ENCODE measurements around the gene VPS4B.

VPS4B gene

GRCh38 chr18:63422087-63422863 lies at the start of gene VPS4B:
VPS4B (minus strand) TSS chr18:63422476; CDS start chr18:63422259, 217 bp downstream.
- peak; percentile 99 for DNase-seq (ENCODE audit: low read depth)
- peak within 1 kb of the TSS; percentile 81 for H3K4me3 ChIP-seq (ENCODE audit: low read length)
- no peak for TF ChIP-seq CTCF (conservative IDR thresholded peaks at IDR 0.05; ENCODE audit: low read length)

GRCh38 chr18:63470751-63471150 lies 48.5 kb upstream of the VPS4B start:
- no peak for TF ChIP-seq CTCF (conservative IDR thresholded peaks at IDR 0.05; ENCODE audit: low read length)
- DNase-seq (ENCODE audit: low read depth): no peak
- H3K4me3 ChIP-seq (ENCODE audit: low read length): no peak overlapping the region

- no peak overlapping the region for H3K4me3 ChIP-seq (ENCODE audit: low read length)
- TF ChIP-seq CTCF (conservative IDR thresholded peaks at IDR 0.05; ENCODE audit: low read length): no peak
- DNase-seq (ENCODE audit: low read depth): no peak
Measured at GRCh38 chr18:63468575-63468974, 46.3 kb upstream of the VPS4B start.

GRCh38 chr18:63467699-63468098 lies 45.4 kb upstream of the VPS4B start:
- H3K4me3 ChIP-seq (ENCODE audit: low read length): no peak overlapping the region
- no peak for DNase-seq (ENCODE audit: low read depth)
- TF ChIP-seq CTCF (conservative IDR thresholded peaks at IDR 0.05; ENCODE audit: low read length): no peak

- DNase-seq (ENCODE audit: low read depth): no peak
- no peak overlapping the region for H3K4me3 ChIP-seq (ENCODE audit: low read length)
- TF ChIP-seq CTCF (conservative IDR thresholded peaks at IDR 0.05; ENCODE audit: low read length): no peak
Measured at GRCh38 chr18:63465059-63465458, 42.8 kb upstream of the VPS4B start.

- DNase-seq (ENCODE audit: low read depth): no peak
- no peak for TF ChIP-seq CTCF (conservative IDR thresholded peaks at IDR 0.05; ENCODE audit: low read length)
- no peak overlapping the region for H3K4me3 ChIP-seq (ENCODE audit: low read length)
Measured at GRCh38 chr18:63464434-63464833, 42.2 kb upstream of the VPS4B start.

- no peak for DNase-seq (ENCODE audit: low read depth)
- no peak for TF ChIP-seq CTCF (conservative IDR thresholded peaks at IDR 0.05; ENCODE audit: low read length)
- H3K4me3 ChIP-seq (ENCODE audit: low read length): no peak overlapping the region
Measured at GRCh38 chr18:63460414-63460813, 38.1 kb upstream of the VPS4B start.
